Endothelial cell (in vitro differentiated cells): ENCODE results near the gene GRIN1. TPM values are rescaled to one million over a fixed set of nuclear protein-coding genes. Genes with fewer than 3 reads are reported as not detected.
A peak's percentile ranks its signal among the peaks of the same experiment; 100 is the strongest.

Source experiments
- DNase-seq: peaks from one replicate; pipeline ENCODE4 v3.0.0; 2021; ENCODE audit warnings: low spot score
- H3K27ac Mint-ChIP-seq: one replicate; pipeline ENCODE4 v1.8.0; 2021; ENCODE audit warnings: mixed read lengths, inconsistent platforms; ENCODE audit not compliant: unreplicated experiment
- H3K27me3 Mint-ChIP-seq: one replicate; pipeline ENCODE4 v1.8.0; 2021; ENCODE audit warnings: mild to moderate bottlenecking, moderate library complexity, mixed read lengths, inconsistent platforms; ENCODE audit not compliant: unreplicated experiment
- H3K36me3 Mint-ChIP-seq: one replicate; pipeline ENCODE4 v1.8.0; 2021; ENCODE audit warnings: mild to moderate bottlenecking, low read depth, mixed read lengths, inconsistent platforms; ENCODE audit not compliant: unreplicated experiment
- H3K4me1 Mint-ChIP-seq: one replicate; pipeline ENCODE4 v1.8.0; 2021; ENCODE audit warnings: mild to moderate bottlenecking, mixed read lengths, inconsistent platforms; ENCODE audit not compliant: unreplicated experiment
- H3K4me3 Mint-ChIP-seq: one replicate; pipeline ENCODE4 v1.8.0; 2021; ENCODE audit warnings: mild to moderate bottlenecking, mixed read lengths, inconsistent platforms; ENCODE audit not compliant: unreplicated experiment
- H3K9me3 Mint-ChIP-seq: one replicate; pipeline ENCODE4 v1.8.0; 2021; ENCODE audit warnings: mixed read lengths, inconsistent platforms; ENCODE audit not compliant: unreplicated experiment
- CTCF ChIP-seq: fragments of 200-600 bp; sonication (generic); IDR thresholded peaks from one replicate; pipeline ENCODE4 v1.5.0; 2021; ENCODE audit warnings: antibody characterized with exemption; ENCODE audit not compliant: unreplicated experiment
- total RNA-seq: library from RNA; stranded (reverse); fragmentation: NEBNext Ultra II Directional; extraction: Animal tissue kit (Norgen Biotek cat#: 25700); gene quantifications from one replicate; pipeline ENCODE4 v1.2.1, GENCODE V29; 2021; ENCODE audit not compliant: unreplicated experiment

The GRIN1 gene
- total RNA-seq, 1 donor from 2014 or later = not detected

DNA sequence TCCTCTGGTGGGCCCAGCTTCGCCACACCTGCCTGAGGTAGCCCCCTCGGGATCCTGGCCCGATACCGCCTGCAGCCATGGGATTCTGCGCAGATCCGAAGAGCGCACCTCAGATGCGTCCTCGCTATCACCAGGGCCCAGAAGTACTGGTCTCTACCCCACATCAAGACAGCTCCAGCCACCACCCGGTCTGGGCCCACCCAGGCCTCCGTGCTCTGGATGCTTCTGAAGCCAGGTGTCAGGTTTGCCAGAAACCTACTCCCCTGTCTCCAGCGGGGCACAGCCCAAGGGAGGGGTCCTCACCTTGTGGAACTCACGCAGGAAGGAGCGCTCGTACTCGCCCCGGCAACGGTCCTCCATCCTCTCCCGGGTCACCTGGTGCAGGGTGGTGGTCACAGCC, 47.0 kb downstream of the GRIN1 start:
- peaks cover 11% of the 10 kb centered on the region for H3K4me1 Mint-ChIP-seq
- H3K9me3 Mint-ChIP-seq = no peaks in the 10 kb centered on the region
- peaks cover 7% of the 10 kb centered on the region for H3K27me3 Mint-ChIP-seq
- H3K27ac Mint-ChIP-seq = no peak overlapping the region
- no peak overlapping the region for H3K4me3 Mint-ChIP-seq
- H3K36me3 Mint-ChIP-seq = peaks cover 11% of the 10 kb centered on the region
- no peak for TF ChIP-seq CTCF
- no peak for DNase-seq

- peaks cover 11% of the 10 kb centered on the region for H3K4me1 Mint-ChIP-seq
- H3K4me3 Mint-ChIP-seq = peak overlapping the region; percentile 94
- H3K36me3 Mint-ChIP-seq = peaks cover 11% of the 10 kb centered on the region
- peaks cover 7% of the 10 kb centered on the region for H3K27me3 Mint-ChIP-seq
- H3K9me3 Mint-ChIP-seq = no peaks in the 10 kb centered on the region
- H3K27ac Mint-ChIP-seq = peak overlapping the region; percentile 38
- no peak for DNase-seq
- TF ChIP-seq CTCF = no peak
Observed at GRCh38 chr9:137186385-137186784, 47.4 kb downstream of the GRIN1 start.

- H3K27me3 Mint-ChIP-seq = peaks cover 8% of the 10 kb centered on the region
- peaks cover 7% of the 10 kb centered on the region for H3K36me3 Mint-ChIP-seq
- TF ChIP-seq CTCF = no peak
- no peaks in the 10 kb centered on the region for H3K9me3 Mint-ChIP-seq
- peak overlapping the region; percentile 94 for H3K4me3 Mint-ChIP-seq
- no peak for DNase-seq
- peaks cover 11% of the 10 kb centered on the region for H3K4me1 Mint-ChIP-seq
- peak overlapping the region; percentile 30 for H3K27ac Mint-ChIP-seq
Observed at GRCh38 chr9:137187386-137187785, 48.4 kb downstream of the GRIN1 start.

DNA sequence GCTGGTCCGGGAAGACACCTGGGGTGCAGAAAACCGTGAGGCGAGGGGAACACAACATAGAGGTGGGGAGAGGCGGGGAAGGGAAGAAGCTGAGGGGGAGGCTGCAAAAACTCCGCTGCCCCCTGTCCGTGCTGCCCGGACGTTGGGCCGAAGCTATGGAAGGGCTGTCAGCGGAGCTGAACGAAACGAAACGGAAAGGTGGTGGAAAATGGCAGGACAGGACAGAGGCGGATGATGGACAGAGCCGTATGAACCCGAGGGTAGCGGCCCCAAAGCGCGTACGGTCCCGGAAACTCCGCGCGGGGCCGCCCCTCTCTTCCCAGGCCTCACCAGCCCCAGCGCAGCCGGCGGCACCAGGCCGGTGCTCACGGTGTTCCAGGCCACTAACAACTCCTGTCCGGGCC, 49.1 kb downstream of the GRIN1 start:
- Mint-ChIP-seq H3K27ac (no peak overlapping the region), H3K4me1 (peaks cover 11% of the 10 kb centered on the region), H3K36me3 (peaks cover 7% of the 10 kb centered on the region), H3K27me3 (peaks cover 9% of the 10 kb centered on the region), H3K4me3 (peak overlapping the region; percentile 94), H3K9me3 (no peaks in the 10 kb centered on the region)
- no peak for TF ChIP-seq CTCF
- no peak for DNase-seq

- peak within 1 kb of the TSS; percentile 57 for H3K27ac Mint-ChIP-seq
- peaks cover 11% of the 10 kb centered on the region for H3K4me1 Mint-ChIP-seq
- H3K4me3 Mint-ChIP-seq = peak within 1 kb of the TSS; percentile 96
- peaks cover 9% of the 10 kb centered on the region for H3K27me3 Mint-ChIP-seq
- DNase-seq = peak; percentile 95
- H3K9me3 Mint-ChIP-seq = no peaks in the 10 kb centered on the region
- TF ChIP-seq CTCF = no peak
- peaks cover 7% of the 10 kb centered on the region for H3K36me3 Mint-ChIP-seq
Observed at GRCh38 chr9:137188490-137189296, 49.7 kb downstream of the GRIN1 start, which contains the start of the genes ANAPC2 and SSNA1. TSS of gene ANAPC2 (minus strand) at chr9:137188560. CDS start at chr9:137188532, 28 bp downstream. TSS of gene SSNA1 (plus strand) at chr9:137188676. CDS start at chr9:137188727, 51 bp downstream.
